Choroid plexus epithelial cell (primary cell): ENCODE data around the gene CHPF.

Experiments used
- DNase-seq: peaks from one replicate; pipeline ENCODE4 v3.0.0-alpha.2; 2010; ENCODE audit warnings: low read depth
- H3K4me3 ChIP-seq: 2 replicates; pipeline ENCODE4 v1.5.1; 2011; ENCODE audit warnings: low read depth, mild to moderate bottlenecking, control low read depth, low read length, moderate library complexity
- TF ChIP-seq, protein P1 (sequence below): conservative IDR thresholded peaks from 2 replicates; pipeline ENCODE4 v1.5.1; 2011; ENCODE audit warnings: low read depth, mild to moderate bottlenecking, control low read depth, inconsistent platforms, low read length, moderate library complexity

The CHPF gene

DNA sequence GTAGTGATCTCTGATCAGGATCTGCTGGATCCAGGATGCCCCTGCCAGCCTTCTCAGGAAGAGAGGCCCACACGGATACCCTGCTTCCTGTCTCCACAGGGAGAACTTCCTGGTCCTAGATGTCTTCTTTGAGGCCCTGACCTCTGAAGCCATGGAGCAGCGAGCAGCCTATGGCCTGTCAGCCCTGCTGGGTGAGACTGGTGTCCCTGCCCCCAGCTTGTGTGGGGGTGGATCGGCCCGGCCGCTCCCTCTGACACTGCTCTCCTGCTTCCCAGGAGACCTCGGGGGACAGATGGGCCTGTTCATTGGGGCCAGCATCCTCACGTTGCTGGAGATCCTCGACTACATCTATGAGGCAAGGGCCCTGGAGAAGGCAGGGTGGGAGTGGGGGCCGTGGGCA is 6.6 kb downstream of the CHPF start:
- TF ChIP-seq, protein P1, sequence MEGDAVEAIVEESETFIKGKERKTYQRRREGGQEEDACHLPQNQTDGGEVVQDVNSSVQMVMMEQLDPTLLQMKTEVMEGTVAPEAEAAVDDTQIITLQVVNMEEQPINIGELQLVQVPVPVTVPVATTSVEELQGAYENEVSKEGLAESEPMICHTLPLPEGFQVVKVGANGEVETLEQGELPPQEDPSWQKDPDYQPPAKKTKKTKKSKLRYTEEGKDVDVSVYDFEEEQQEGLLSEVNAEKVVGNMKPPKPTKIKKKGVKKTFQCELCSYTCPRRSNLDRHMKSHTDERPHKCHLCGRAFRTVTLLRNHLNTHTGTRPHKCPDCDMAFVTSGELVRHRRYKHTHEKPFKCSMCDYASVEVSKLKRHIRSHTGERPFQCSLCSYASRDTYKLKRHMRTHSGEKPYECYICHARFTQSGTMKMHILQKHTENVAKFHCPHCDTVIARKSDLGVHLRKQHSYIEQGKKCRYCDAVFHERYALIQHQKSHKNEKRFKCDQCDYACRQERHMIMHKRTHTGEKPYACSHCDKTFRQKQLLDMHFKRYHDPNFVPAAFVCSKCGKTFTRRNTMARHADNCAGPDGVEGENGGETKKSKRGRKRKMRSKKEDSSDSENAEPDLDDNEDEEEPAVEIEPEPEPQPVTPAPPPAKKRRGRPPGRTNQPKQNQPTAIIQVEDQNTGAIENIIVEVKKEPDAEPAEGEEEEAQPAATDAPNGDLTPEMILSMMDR = no peak
- H3K4me3 ChIP-seq = no peak overlapping the region
- no peak for DNase-seq

DNA sequence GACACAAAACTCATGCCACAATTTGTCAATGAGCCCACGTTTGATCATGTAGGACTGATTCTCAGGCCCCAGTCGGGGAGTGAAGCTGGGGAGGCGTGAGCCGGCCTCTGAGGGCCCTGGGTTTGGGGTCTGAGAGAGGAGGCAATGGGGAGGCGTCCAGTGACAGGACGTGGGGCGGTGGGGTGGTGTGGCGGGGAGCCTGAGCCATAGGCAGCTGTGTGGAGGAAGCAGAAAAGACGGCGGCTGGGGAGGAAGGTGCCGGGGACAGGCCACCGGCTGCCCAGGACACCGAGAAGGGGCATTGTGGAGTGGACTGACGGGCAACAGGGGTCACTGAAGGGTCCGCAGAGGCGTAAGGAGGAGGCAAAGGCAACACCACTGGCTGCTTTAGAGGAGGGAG is 7.2 kb downstream of the CHPF start:
- no peak overlapping the region for H3K4me3 ChIP-seq
- TF ChIP-seq, protein P1 = no peak
- no peak for DNase-seq

DNA sequence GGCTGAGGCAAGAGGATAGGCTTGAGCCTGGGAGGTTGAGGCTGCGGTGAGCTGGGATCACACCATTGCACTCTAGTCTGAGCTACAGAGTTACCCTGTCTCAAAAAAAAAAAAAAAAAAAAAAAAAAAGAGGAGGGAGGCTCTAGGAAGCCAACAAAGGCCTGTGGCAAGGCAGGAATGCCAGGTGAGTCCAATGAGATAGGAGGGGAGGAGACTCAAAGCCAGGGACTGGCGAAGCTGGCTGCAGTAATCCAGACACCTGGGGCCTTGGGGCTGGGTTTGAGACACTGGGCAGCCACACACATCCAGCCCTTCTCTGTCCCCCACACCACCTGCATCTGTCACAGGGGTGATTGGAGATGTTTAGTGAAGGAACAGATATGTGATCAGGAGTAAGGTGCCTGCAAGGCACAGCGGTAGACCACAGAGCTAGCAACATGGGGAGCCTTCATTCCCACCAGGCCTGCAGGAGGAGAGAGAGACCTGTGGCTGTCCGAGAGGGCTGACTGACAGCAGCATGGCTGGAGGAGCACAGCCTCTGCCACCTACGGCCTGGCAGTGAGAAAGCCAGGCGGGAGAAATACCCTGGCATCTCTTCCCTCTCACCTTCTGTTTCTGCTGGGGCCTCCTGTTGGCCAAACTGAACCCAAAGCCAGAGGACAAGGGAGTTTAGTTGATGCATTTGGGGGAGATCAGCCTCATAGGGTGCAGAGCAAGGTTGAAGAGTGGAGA is 9.5 kb downstream of the CHPF start:
- TF ChIP-seq, protein P1 = no peak
- H3K4me3 ChIP-seq = no peak overlapping the region
- DNase-seq = no peak

DNA sequence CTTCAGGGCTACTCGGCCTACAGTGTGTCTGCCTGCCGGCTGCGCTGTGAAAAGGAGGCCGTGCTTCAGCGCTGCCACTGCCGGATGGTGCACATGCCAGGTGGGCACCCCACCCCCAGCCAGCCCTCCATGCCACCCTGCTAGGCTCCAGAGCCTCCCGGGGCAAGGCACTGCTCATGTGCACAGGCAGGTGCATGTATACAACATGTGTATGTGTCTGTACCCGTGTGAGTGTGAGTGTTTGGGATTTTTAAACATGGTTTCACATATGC is 11.3 kb downstream of the CHPF start:
- no peak for DNase-seq
- TF ChIP-seq, protein P1 = no peak
- H3K4me3 ChIP-seq = no peak overlapping the region

DNA sequence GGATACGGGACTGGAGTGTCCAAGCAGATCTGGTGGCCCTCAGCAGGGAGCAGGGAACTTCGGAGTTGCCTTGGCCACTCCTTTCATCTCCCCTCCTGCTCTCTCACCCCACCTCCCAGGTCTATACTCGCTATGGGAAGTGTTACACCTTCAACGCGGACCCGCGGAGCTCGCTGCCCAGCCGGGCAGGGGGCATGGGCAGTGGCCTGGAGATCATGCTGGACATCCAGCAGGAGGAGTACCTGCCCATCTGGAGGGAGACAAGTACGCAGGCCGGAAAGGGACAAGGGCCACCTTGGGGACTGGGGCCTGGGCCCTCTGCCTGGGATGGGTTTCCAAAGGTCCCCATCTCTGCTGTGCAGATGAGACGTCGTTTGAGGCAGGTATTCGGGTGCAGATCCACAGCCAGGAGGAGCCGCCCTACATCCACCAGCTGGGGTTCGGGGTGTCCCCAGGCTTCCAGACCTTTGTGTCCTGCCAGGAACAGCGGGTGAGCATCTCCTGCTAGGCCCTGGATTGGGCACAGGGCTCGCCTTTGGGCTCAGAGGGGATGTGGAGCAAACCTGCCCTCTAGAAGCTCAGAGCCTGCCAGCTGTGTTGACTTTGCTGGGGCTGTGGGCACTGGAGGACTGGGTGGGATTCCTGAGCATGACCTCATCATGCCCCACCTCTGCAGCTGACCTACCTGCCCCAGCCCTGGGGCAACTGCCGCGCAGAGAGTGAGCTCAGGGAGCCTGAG is 11.8 kb downstream of the CHPF start:
- TF ChIP-seq, protein P1 = no peak
- H3K4me3 ChIP-seq = no peak overlapping the region
- DNase-seq = no peak

DNA sequence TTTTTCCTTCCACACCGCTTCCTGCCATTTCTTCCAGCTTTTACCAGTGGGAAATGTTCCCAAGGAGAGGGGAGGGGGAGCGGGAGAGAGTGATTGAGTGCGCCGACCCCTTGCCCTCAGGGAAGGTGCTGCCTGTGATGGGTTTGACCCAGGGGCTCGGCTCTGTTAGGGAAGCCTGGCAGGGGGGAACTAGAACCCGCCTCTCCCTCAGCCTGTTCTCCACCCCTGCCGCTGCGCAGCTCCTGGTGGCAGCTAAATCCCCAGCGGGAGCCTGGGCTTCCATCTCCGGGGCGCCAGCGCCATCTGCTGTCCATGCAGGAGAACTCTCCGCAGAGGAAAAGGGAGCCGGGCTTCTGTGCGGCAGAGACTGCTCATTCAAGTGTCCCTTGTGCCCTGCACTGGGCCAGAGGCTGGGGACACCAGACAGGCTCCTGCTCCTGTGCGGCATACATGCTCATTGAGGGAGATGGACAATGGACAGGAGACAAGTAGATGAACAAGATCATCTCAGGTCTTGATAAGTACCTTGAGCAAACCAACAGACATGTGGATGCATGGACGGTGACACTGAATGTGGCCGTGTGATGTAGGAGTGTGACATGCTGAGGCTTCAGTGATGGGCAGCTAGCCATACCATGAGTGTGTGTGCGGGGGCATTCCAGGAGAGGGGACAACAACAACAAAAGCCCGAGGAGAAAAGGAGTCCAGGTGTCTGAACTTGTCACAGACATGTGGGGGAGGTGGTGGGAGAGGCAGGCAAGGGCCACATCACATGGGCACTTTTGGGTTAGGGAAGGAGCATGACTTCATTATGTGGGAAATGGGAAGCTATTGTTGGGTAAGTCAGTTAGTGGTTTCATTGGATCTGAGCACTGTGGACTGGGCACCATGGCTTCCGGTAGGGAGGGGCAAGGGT is 13.3 kb downstream of the CHPF start:
- no peak overlapping the region for H3K4me3 ChIP-seq
- DNase-seq = peak; percentile 88
- TF ChIP-seq, protein P1 = peak; percentile 96
